IMR-90 (cell line): Measurements from ENCODE around the gene STX16.

Experiments
- MAZ ChIP-seq: IDR thresholded peaks from 2 replicates; pipeline ENCODE4 v1.6.1; 2012; ENCODE audit warnings: low read depth, mild to moderate bottlenecking, low read length, improper control_type of control experiment, moderate library complexity, borderline replicate concordance
- MXI1 ChIP-seq: IDR thresholded peaks from 2 replicates; pipeline ENCODE4 v1.6.1; 2012; ENCODE audit warnings: low read depth, mild to moderate bottlenecking, low read length, moderate library complexity, borderline replicate concordance
- POLR2A ChIP-seq: IDR thresholded peaks from 2 replicates; pipeline ENCODE4 v1.6.1; 2012; ENCODE audit warnings: mild to moderate bottlenecking, low read depth, low read length
- RAD21 ChIP-seq: IDR thresholded peaks from 2 replicates; pipeline ENCODE4 v1.6.1; 2012; ENCODE audit warnings: low read length, improper control_type of control experiment
- TF ChIP-seq, protein P1 (sequence below): conservative IDR thresholded peaks from 2 replicates; pipeline ENCODE4 v1.5.1; 2012; ENCODE audit warnings: mild to moderate bottlenecking, low read depth, low read length, improper control_type of control experiment
- TF ChIP-seq, protein P2 (sequence below): fragments of 150-350 bp; IDR thresholded peaks from 2 replicates; pipeline ENCODE4 v1.6.1; 2016; ENCODE audit warnings: low read depth, mild to moderate bottlenecking, low read length, moderate library complexity, borderline replicate concordance
- TF ChIP-seq, protein P3 (sequence below): fragments of 150-350 bp; IDR thresholded peaks from 2 replicates; pipeline ENCODE4 v1.6.1; 2017; ENCODE audit warnings: mild to moderate bottlenecking, antibody characterized with exemption, low read length, low read depth

GRCh38 chr20:58627212-58628072, 23.6 kb upstream of the STX16 start:
- TF ChIP-seq RAD21: no peak
- no peak for TF ChIP-seq MXI1
- no peak for TF ChIP-seq POLR2A
- TF ChIP-seq, protein P1, sequence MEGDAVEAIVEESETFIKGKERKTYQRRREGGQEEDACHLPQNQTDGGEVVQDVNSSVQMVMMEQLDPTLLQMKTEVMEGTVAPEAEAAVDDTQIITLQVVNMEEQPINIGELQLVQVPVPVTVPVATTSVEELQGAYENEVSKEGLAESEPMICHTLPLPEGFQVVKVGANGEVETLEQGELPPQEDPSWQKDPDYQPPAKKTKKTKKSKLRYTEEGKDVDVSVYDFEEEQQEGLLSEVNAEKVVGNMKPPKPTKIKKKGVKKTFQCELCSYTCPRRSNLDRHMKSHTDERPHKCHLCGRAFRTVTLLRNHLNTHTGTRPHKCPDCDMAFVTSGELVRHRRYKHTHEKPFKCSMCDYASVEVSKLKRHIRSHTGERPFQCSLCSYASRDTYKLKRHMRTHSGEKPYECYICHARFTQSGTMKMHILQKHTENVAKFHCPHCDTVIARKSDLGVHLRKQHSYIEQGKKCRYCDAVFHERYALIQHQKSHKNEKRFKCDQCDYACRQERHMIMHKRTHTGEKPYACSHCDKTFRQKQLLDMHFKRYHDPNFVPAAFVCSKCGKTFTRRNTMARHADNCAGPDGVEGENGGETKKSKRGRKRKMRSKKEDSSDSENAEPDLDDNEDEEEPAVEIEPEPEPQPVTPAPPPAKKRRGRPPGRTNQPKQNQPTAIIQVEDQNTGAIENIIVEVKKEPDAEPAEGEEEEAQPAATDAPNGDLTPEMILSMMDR: no peak
- TF ChIP-seq, protein P2, sequence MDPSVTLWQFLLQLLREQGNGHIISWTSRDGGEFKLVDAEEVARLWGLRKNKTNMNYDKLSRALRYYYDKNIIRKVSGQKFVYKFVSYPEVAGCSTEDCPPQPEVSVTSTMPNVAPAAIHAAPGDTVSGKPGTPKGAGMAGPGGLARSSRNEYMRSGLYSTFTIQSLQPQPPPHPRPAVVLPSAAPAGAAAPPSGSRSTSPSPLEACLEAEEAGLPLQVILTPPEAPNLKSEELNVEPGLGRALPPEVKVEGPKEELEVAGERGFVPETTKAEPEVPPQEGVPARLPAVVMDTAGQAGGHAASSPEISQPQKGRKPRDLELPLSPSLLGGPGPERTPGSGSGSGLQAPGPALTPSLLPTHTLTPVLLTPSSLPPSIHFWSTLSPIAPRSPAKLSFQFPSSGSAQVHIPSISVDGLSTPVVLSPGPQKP: no peak
- TF ChIP-seq, protein P3, sequence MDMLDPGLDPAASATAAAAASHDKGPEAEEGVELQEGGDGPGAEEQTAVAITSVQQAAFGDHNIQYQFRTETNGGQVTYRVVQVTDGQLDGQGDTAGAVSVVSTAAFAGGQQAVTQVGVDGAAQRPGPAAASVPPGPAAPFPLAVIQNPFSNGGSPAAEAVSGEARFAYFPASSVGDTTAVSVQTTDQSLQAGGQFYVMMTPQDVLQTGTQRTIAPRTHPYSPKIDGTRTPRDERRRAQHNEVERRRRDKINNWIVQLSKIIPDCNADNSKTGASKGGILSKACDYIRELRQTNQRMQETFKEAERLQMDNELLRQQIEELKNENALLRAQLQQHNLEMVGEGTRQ: no peak
- TF ChIP-seq MAZ: no peak
